Upper lobe of right lung (tissue), 1 donor: Measurements from ENCODE around the gene FOXP1. TPM values are rescaled to one million over a fixed set of nuclear protein-coding genes. Genes with fewer than 3 reads are reported as not detected.

ENCODE experiments used
- ATAC-seq: fragments of 200-7000 bp; cut with Tn5 transposase; one replicate; pipeline ENCODE4 v1.9.1; 2020; ENCODE audit warnings: mild to moderate bottlenecking, moderate library complexity
- DNase-seq: peaks from one replicate; pipeline ENCODE4 v3.0.0-alpha.2; 2020
- H3K27ac ChIP-seq: fragments of 200-600 bp; one replicate; pipeline ENCODE4 v1.8.0; 2022
- H3K27me3 ChIP-seq: fragments of 200-600 bp; one replicate; pipeline ENCODE4 v1.8.0; 2022; ENCODE audit warnings: mild to moderate bottlenecking
- H3K36me3 ChIP-seq: fragments of 200-600 bp; one replicate; pipeline ENCODE4 v1.8.0; 2022
- H3K4me1 ChIP-seq: fragments of 200-600 bp; one replicate; pipeline ENCODE4 v1.8.0; 2022
- H3K4me3 ChIP-seq: fragments of 200-600 bp; one replicate; pipeline ENCODE4 v1.8.0; 2022; ENCODE audit warnings: mild to moderate bottlenecking
- H3K9me3 ChIP-seq: fragments of 200-600 bp; one replicate; pipeline ENCODE4 v1.8.0; 2022
- CTCF ChIP-seq: fragments of 200-600 bp; IDR thresholded peaks from one replicate; pipeline ENCODE4 v1.8.0; 2022; ENCODE audit warnings: antibody characterized with exemption
- intact Hi-C: fragments of 100-400 bp; cut with DNase I; formaldehyde crosslinking; loops from one replicate; pipeline ENCODE4 v1.11.0; 2022
- total RNA-seq: library from RNA; stranded (reverse); fragmentation: NEBNext Ultra II Directional; extraction: Animal tissue kit (Norgen Biotek cat#: 25700); gene quantifications from one replicate; pipeline ENCODE4 v1.2.1, GENCODE V29; 2021
- donor health status: DM: no; HTN: yes; CAD: no; lungs with severe emphysema.

FOXP1 gene
- total RNA-seq, 1 donor from 2014 or later, result 140 TPM

GRCh38 chr3:71399478-71399877, 184.1 kb downstream of the FOXP1 start:
- DNase-seq (no peak), ATAC-seq (peak; percentile 33)
- H3K4me3 ChIP-seq, result no peak overlapping the region
- no peak for TF ChIP-seq CTCF
- H3K9me3 ChIP-seq, result no peaks in the 10 kb centered on the region
- no peaks in the 10 kb centered on the region for H3K27me3 ChIP-seq
- intact Hi-C loops, result no loop called here
- H3K27ac ChIP-seq, result no peak overlapping the region
- no peaks in the 10 kb centered on the region for H3K36me3 ChIP-seq
- peaks cover 26% of the 10 kb centered on the region for H3K4me1 ChIP-seq

- H3K4me1 ChIP-seq, result peaks cover 26% of the 10 kb centered on the region
- H3K27ac ChIP-seq, result no peak overlapping the region
- H3K9me3 ChIP-seq, result no peaks in the 10 kb centered on the region
- no peak overlapping the region for H3K4me3 ChIP-seq
- no peak for ATAC-seq
- DNase-seq, result no peak
- H3K36me3 ChIP-seq, result no peaks in the 10 kb centered on the region
- no peak for TF ChIP-seq CTCF
- intact Hi-C loops, result no loop called here
- H3K27me3 ChIP-seq, result no peaks in the 10 kb centered on the region
These were observed 185.2 kb downstream of the FOXP1 start for GRCh38 chr3:71398157-71398836.

GRCh38 chr3:71397726-71398125, 185.8 kb downstream of the FOXP1 start:
- H3K36me3 ChIP-seq, result no peaks in the 10 kb centered on the region
- DNase-seq, result no peak
- H3K4me1 ChIP-seq, result peaks cover 26% of the 10 kb centered on the region
- intact Hi-C loops, result no loop called here
- H3K27ac ChIP-seq, result no peak overlapping the region
- TF ChIP-seq CTCF, result no peak
- H3K27me3 ChIP-seq, result no peaks in the 10 kb centered on the region
- ATAC-seq, result no peak
- no peaks in the 10 kb centered on the region for H3K9me3 ChIP-seq
- H3K4me3 ChIP-seq, result no peak overlapping the region

- intact Hi-C loops, result no loop called here
- H3K4me1 ChIP-seq, result peaks cover 26% of the 10 kb centered on the region
- H3K27ac ChIP-seq, result no peak overlapping the region
- peak; percentile 64 for TF ChIP-seq CTCF
- no peaks in the 10 kb centered on the region for H3K27me3 ChIP-seq
- no peaks in the 10 kb centered on the region for H3K36me3 ChIP-seq
- DNase-seq (no peak), ATAC-seq (peak; percentile 77)
- H3K4me3 ChIP-seq, result no peak overlapping the region
- H3K9me3 ChIP-seq, result no peaks in the 10 kb centered on the region
These were observed 186.5 kb downstream of the FOXP1 start for GRCh38 chr3:71397046-71397445.

GRCh38 chr3:71395927-71396695, 187.4 kb downstream of the FOXP1 start:
- H3K4me1 ChIP-seq, result peaks cover 32% of the 10 kb centered on the region
- no peaks in the 10 kb centered on the region for H3K9me3 ChIP-seq
- ATAC-seq (peak; percentile 70), DNase-seq (no peak)
- peak overlapping the region; percentile 1 for H3K27ac ChIP-seq
- no peak overlapping the region for H3K4me3 ChIP-seq
- H3K36me3 ChIP-seq, result no peaks in the 10 kb centered on the region
- H3K27me3 ChIP-seq, result no peaks in the 10 kb centered on the region
- intact Hi-C loops, result no loop called here
- no peak for TF ChIP-seq CTCF
